Panc1 (cell line): ENCODE data around the gene ASMTL. TPM values are rescaled to one million over a fixed set of nuclear protein-coding genes. Genes with fewer than 3 reads are reported as not detected.

Experiments
- ATAC-seq: fragments of 200-7000 bp; cut with Tn5 transposase; 2 replicates; pipeline ENCODE4 v1.9.1; 2020; ENCODE audit warnings: mild to moderate bottlenecking, moderate library complexity
- BruUV-seq: library from RNA; stranded (reverse); fragments of 400-500 nt; replicated peaks from 2 replicates; lab custom pipeline; 2021; lab: Mats Ljungman, UMichigan
- CTCF ChIA-PET: fragments of 300-600 bp; sonication (Branson Sonifier 250); formaldehyde crosslinking; loops from one replicate; lab custom pipeline; 2022; ENCODE audit warnings: antibody characterized with exemption; lab: Charles Lee
- POLR2A ChIA-PET: fragments of 300-600 bp; sonication (Branson Sonifier 250); formaldehyde crosslinking; loops from one replicate; lab custom pipeline; 2022; ENCODE audit warnings: antibody characterized with exemption; lab: Charles Lee
- DNase-seq: peaks from one replicate; pipeline ENCODE4 v3.0.0-alpha.2; 2010; ENCODE audit warnings: low read depth, low spot score
- H3K27ac ChIP-seq: 2 replicates; pipeline ENCODE4 v1.5.1; 2011; ENCODE audit warnings: mild to moderate bottlenecking, low read length, inconsistent platforms
- H3K27me3 ChIP-seq: fragments of 200-500 bp; sonication (Bioruptor generic); 2 replicates; pipeline ENCODE4 v1.6.0; 2014; ENCODE audit warnings: low read length, inconsistent platforms; ENCODE audit not compliant: control insufficient read depth, insufficient read depth
- H3K36me3 ChIP-seq: fragments of 200-500 bp; sonication (Bioruptor generic); 2 replicates; pipeline ENCODE4 v1.5.1; 2014; ENCODE audit warnings: inconsistent platforms, mild to moderate bottlenecking, low read length, moderate library complexity; ENCODE audit not compliant: control insufficient read depth, insufficient read depth
- H3K4me1 ChIP-seq: 2 replicates; pipeline ENCODE4 v1.5.1; 2011; ENCODE audit warnings: inconsistent platforms, mild to moderate bottlenecking, low read length, moderate library complexity; ENCODE audit not compliant: control insufficient read depth, insufficient read depth
- H3K4me3 ChIP-seq, 2 experiments: 2 replicates each; pipeline ENCODE4 v1.5.1; 2011 to 2012; ENCODE audit warnings: low read depth in 2 of 2, low read length in 2 of 2, mild to moderate bottlenecking in 2 of 2, inconsistent platforms in 1 of 2, moderate library complexity in 1 of 2
- H3K9me3 ChIP-seq: fragments of 200-500 bp; sonication (Bioruptor generic); 2 replicates; pipeline ENCODE4 v1.5.1; 2014; ENCODE audit warnings: low read depth, mild to moderate bottlenecking, inconsistent platforms, low read length, moderate library complexity; ENCODE audit not compliant: control insufficient read depth, insufficient read depth
- CTCF ChIP-seq: fragments of 450-650 bp; IDR thresholded peaks from 2 replicates; pipeline ENCODE4 v1.5.1; 2017; ENCODE audit warnings: mild to moderate bottlenecking
- POLR2AphosphoS5 ChIP-seq: IDR thresholded peaks from 2 replicates; pipeline ENCODE4 v1.6.1; 2012; ENCODE audit warnings: mild to moderate bottlenecking, low read depth, low read length, moderate library complexity
- REST ChIP-seq, 2 experiments: IDR thresholded peaks; 2 replicates each; pipeline ENCODE4 v1.6.1; 2011 to 2012; ENCODE audit warnings: low read depth in 2 of 2, control low read depth in 1 of 2, low read length in 1 of 2, mild to moderate bottlenecking in 1 of 2, moderate library complexity in 1 of 2; ENCODE audit not compliant: insufficient read depth in 1 of 2
- SIN3A ChIP-seq: IDR thresholded peaks from 2 replicates; pipeline ENCODE4 v1.6.1; 2012; ENCODE audit warnings: low read depth, mild to moderate bottlenecking, low read length, moderate library complexity, borderline replicate concordance; ENCODE audit not compliant: insufficient read depth
- TCF7L2 ChIP-seq: IDR thresholded peaks from 2 replicates; pipeline ENCODE4 v1.6.1; 2011; ENCODE audit warnings: mild to moderate bottlenecking, low read depth, low read length, inconsistent platforms
- in situ Hi-C: cut with HindIII; loops from 2 replicates; pipeline ENCODE4 v1.10.0; 2016; ENCODE audit warnings: low sequenced_read_pairs, low pct_unique_long_range_greater_than_20kb
- intact Hi-C: fragments of 100-400 bp; cut with micrococcal nuclease; formaldehyde crosslinking; loops from one replicate; pipeline ENCODE4 v1.10.0; 2022; ENCODE audit not compliant: unreplicated experiment
- total RNA-seq: library from RNA; stranded (reverse); gene quantifications from one replicate; pipeline ENCODE4 v1.2.1, GENCODE V29; 2021; ENCODE audit not compliant: unreplicated experiment

The ASMTL gene
- total RNA-seq, 1 experiment from 2014 or later = 16.5 TPM

DNA sequence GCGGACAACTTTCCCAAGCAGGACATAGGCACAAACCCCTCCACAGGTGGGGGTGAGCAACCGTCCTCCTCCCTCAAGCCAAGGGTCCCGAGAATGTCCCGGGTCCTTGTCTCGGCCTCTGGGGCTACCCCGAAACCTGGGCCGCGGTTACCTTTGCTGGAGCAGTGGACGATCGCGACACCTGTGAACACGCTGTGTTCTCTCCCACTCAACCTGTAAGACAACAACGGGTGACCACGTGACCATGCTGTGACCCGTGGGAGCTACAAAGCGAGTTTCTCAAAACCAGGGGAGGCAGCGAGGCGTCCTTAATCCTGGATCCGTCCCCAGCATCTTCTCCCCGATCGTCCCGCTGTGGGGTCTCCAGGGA is 17.9 kb downstream of the ASMTL start:
- Histone ChIP-seq H3K9me3 (no peaks in the 10 kb centered on the region), H3K4me3 (no peak overlapping the region), H3K4me1 (no peaks in the 10 kb centered on the region), H3K27me3 (no peaks in the 10 kb centered on the region), H3K36me3 (no peaks in the 10 kb centered on the region; the same call in 1 of the 2 replicates), H3K27ac (no peak overlapping the region)
- CTCF ChIA-PET = no interaction called here
- in situ Hi-C loops (no loop called here), intact Hi-C loops (no loop called here)
- ATAC-seq (no peak), DNase-seq (no peak)
- TF ChIP-seq CTCF = no peak
- TF ChIP-seq POLR2AphosphoS5 = no peak
- no peak for TF ChIP-seq SIN3A
- TF ChIP-seq TCF7L2 = no peak
- TF ChIP-seq REST (IDR thresholded peaks at IDR 0.05; ENCODE audit: insufficient read depth in 1 of 2, low read depth in 2 of 2, low read length in 1 of 2) = no peak
- POLR2A ChIA-PET = no interaction called here
- no TSS peak for BruUV-seq

GRCh38 chrX:1433646-1434357 is 18.9 kb downstream of the ASMTL start:
- H3K36me3 ChIP-seq = no peaks in the 10 kb centered on the region; the same call in 1 of the 2 replicates
- ATAC-seq (no peak), DNase-seq (no peak)
- TF ChIP-seq SIN3A (no peak), TCF7L2 (no peak), CTCF (no peak), POLR2AphosphoS5 (no peak), REST (IDR thresholded peaks at IDR 0.05; ENCODE audit: insufficient read depth in 1 of 2, low read depth in 2 of 2, low read length in 1 of 2) (no peak)
- no peaks in the 10 kb centered on the region for H3K27me3 ChIP-seq
- H3K4me3 ChIP-seq = no peak overlapping the region
- no peaks in the 10 kb centered on the region for H3K9me3 ChIP-seq
- no peak overlapping the region for H3K27ac ChIP-seq
- in situ Hi-C loops = no loop called here
- CTCF ChIA-PET = no interaction called here
- POLR2A ChIA-PET = no interaction called here
- H3K4me1 ChIP-seq = no peaks in the 10 kb centered on the region
- intact Hi-C loops = no loop called here
- no TSS peak for BruUV-seq
